ENCODE results near the gene CHRDL2.

Gene CHRDL2

DNA sequence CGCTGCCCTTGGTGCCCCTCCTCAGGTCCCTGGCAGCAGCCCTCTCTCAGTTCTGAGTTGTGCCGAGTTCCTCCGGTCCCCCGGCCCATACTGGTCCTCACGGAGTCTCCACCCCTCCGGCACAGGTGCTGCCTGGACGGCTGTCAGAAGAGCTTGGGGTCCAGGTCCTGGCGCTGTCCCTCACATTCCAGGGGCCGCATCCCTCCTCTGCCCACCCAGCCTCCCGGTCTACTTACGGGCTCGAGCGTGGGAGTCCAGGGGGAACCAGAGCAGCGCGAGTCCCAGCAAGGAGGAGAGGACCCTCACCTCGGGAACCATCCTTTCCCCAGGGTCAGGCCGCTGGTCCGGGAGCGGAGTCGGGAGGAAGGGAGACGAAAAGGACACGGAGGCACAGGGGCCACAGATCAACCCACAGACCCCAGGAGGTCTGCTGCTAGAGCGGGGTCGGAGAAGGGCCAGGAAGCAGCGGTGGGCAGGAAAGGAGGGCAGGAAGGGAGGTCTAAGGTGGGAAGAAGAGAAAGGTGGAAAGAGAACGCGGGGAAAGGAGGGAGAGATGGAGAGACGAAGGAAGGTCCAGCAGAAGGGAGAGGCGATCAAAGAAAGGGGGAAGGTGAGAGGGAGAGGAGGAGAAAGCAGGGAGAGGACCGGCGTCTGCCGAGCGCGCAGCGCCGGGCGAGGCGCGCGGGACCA, 510 bp downstream of the CHRDL2 start:
- no peaks in the 10 kb centered on the region for H3K36me3 Mint-ChIP-seq
- H3K27ac Mint-ChIP-seq = no peak overlapping the region

GRCh38 chr11:74729397-74729796, 1.8 kb downstream of the CHRDL2 start:
- no peaks in the 10 kb centered on the region for H3K36me3 Mint-ChIP-seq
- H3K9me3 Mint-ChIP-seq = no peaks in the 10 kb centered on the region
- H3K27me3 Mint-ChIP-seq = peaks cover 26% of the 10 kb centered on the region
- H3K4me3 Mint-ChIP-seq = no peak overlapping the region
- peaks cover 4% of the 10 kb centered on the region for H3K4me1 Mint-ChIP-seq
- no peak overlapping the region for H3K27ac Mint-ChIP-seq

More for the DNA sequence above, 510 bp downstream of the CHRDL2 start:
- H3K4me3 Mint-ChIP-seq = peak overlapping the region; percentile 6
- H3K9me3 Mint-ChIP-seq = no peaks in the 10 kb centered on the region
- H3K4me1 Mint-ChIP-seq = peaks cover 4% of the 10 kb centered on the region
- peaks cover 28% of the 10 kb centered on the region for H3K27me3 Mint-ChIP-seq

DNA sequence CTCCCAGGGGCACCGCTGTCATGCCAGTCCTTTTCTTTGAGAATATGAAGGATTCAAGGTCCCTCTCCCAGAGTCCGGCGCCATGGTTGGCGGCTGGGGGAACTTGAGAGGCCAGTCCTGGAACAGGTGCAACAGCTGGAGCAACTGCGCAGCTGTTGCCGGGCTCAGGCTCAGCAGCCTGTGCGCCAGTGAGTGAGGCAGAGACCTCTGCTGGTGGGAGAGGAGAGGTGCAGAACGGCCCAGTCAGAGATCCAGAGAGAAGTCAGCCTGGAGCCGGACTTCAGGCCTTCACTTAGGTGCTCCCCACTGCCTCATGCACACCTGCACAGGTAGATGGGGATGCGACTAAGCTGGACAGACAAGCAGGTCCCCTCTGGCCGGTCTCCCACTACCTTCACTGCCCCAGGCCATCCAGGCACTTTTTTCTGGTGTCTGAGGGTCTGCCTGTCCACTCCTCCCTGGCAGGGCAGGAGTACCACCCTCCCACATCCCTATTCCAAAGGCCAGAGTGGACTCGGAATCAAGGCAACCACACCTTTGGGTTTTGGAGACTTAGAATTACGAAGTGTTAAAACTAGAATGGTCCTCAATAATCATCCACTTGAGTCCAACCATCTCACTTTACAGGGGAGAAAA, 4.6 kb downstream of the CHRDL2 start:
- Mint-ChIP-seq H3K27ac (no peak overlapping the region), H3K27me3 (peaks cover 12% of the 10 kb centered on the region), H3K36me3 (no peaks in the 10 kb centered on the region), H3K4me3 (no peak overlapping the region), H3K9me3 (no peaks in the 10 kb centered on the region), H3K4me1 (no peaks in the 10 kb centered on the region)

- H3K9me3 Mint-ChIP-seq = no peaks in the 10 kb centered on the region
- H3K4me3 Mint-ChIP-seq = no peak overlapping the region
- H3K27ac Mint-ChIP-seq = no peak overlapping the region
- no peaks in the 10 kb centered on the region for H3K36me3 Mint-ChIP-seq
- peaks cover 9% of the 10 kb centered on the region for H3K27me3 Mint-ChIP-seq
- no peaks in the 10 kb centered on the region for H3K4me1 Mint-ChIP-seq
These were observed 5.5 kb downstream of the CHRDL2 start for GRCh38 chr11:74725701-74726100.

DNA sequence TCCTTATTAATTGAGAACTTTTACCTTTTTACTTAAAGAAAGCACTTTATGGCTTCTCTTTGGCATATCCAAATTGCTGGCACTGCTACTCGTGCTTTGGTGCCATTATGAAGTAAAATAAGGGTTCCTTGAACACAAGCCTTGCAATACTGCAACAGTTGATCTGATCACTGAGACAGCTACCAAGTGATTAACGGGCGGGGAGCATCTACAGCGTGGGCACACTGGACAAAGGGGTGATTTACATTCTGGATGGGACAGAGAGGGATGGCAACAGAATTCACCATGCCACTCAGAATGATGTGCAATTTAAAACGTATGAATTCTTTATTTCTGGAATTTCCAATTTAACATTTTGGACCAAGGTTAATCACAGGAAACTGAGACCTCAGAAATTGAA, 7.7 kb downstream of the CHRDL2 start:
- Mint-ChIP-seq H3K36me3 (no peaks in the 10 kb centered on the region), H3K4me1 (no peaks in the 10 kb centered on the region), H3K9me3 (no peaks in the 10 kb centered on the region), H3K27ac (no peak overlapping the region), H3K4me3 (no peak overlapping the region), H3K27me3 (peaks cover under 1% of the 10 kb centered on the region)

DNA sequence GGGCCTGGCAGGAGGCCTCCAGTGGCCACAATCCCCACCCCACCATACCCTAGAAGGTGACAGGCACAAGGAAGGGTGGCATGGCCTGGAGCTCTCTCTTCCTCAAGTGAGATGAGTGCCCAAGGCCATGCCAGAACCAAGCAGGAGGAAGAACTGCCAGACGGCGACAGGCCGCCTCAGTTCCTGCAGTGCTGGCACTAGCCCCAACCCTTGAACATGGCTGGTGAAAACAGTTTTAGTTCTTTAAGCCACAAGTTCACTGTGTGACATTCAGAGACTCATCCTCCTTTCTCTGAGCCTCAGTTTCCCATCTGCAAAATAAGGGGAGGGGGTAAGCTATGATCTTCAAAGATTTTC, 9.8 kb downstream of the CHRDL2 start:
- Mint-ChIP-seq H3K4me1 (no peaks in the 10 kb centered on the region), H3K27me3 (no peaks in the 10 kb centered on the region), H3K36me3 (no peaks in the 10 kb centered on the region)

GRCh38 chr11:74720596-74721478, 10.4 kb downstream of the CHRDL2 start:
- Mint-ChIP-seq H3K4me1 (no peaks in the 10 kb centered on the region), H3K27ac (no peak overlapping the region), H3K36me3 (no peaks in the 10 kb centered on the region), H3K9me3 (no peaks in the 10 kb centered on the region), H3K4me3 (no peak overlapping the region), H3K27me3 (no peaks in the 10 kb centered on the region)

More for the DNA sequence above, 9.8 kb downstream of the CHRDL2 start:
- no peaks in the 10 kb centered on the region for H3K9me3 Mint-ChIP-seq
- no peak overlapping the region for H3K27ac Mint-ChIP-seq
- no peak overlapping the region for H3K4me3 Mint-ChIP-seq

DNA sequence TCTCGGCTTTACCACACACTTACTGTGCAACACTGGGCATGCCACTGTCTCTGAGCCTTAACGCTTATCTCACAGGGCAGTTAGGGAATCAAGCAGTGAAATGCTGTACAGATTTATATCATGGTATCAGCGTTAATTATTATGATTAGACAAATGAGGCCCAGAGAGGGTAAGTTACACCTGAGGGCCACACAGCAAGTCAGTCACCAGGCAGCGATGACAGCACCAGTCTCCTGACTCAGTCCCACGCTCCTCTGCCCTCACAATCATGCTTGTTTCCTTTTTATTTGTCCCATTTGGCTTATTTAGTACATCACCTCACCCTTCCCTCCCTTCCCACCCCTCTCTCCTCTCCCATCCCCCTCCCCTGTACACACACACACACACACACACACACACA, 12.2 kb downstream of the CHRDL2 start:
- H3K27me3 Mint-ChIP-seq = no peaks in the 10 kb centered on the region
- H3K4me1 Mint-ChIP-seq = no peaks in the 10 kb centered on the region
- H3K4me3 Mint-ChIP-seq = no peak overlapping the region
- no peaks in the 10 kb centered on the region for H3K9me3 Mint-ChIP-seq
- H3K27ac Mint-ChIP-seq = no peak overlapping the region
- H3K36me3 Mint-ChIP-seq = no peaks in the 10 kb centered on the region

GRCh38 chr11:74717221-74717969, 13.8 kb downstream of the CHRDL2 start:
- Mint-ChIP-seq H3K4me1 (no peaks in the 10 kb centered on the region), H3K4me3 (no peak overlapping the region), H3K27ac (peak overlapping the region; percentile 6), H3K9me3 (no peaks in the 10 kb centered on the region), H3K36me3 (no peaks in the 10 kb centered on the region), H3K27me3 (no peaks in the 10 kb centered on the region)

GRCh38 chr11:74714904-74715303, 16.3 kb downstream of the CHRDL2 start:
- no peaks in the 10 kb centered on the region for H3K9me3 Mint-ChIP-seq
- no peak overlapping the region for H3K4me3 Mint-ChIP-seq
- H3K4me1 Mint-ChIP-seq = no peaks in the 10 kb centered on the region
- no peaks in the 10 kb centered on the region for H3K36me3 Mint-ChIP-seq
- H3K27ac Mint-ChIP-seq = no peak overlapping the region
- no peaks in the 10 kb centered on the region for H3K27me3 Mint-ChIP-seq

GRCh38 chr11:74713686-74714085, 17.5 kb downstream of the CHRDL2 start:
- no peaks in the 10 kb centered on the region for H3K27me3 Mint-ChIP-seq
- H3K4me1 Mint-ChIP-seq = no peaks in the 10 kb centered on the region
- H3K4me3 Mint-ChIP-seq = no peak overlapping the region
- no peaks in the 10 kb centered on the region for H3K36me3 Mint-ChIP-seq
- no peak overlapping the region for H3K27ac Mint-ChIP-seq
- no peaks in the 10 kb centered on the region for H3K9me3 Mint-ChIP-seq

DNA sequence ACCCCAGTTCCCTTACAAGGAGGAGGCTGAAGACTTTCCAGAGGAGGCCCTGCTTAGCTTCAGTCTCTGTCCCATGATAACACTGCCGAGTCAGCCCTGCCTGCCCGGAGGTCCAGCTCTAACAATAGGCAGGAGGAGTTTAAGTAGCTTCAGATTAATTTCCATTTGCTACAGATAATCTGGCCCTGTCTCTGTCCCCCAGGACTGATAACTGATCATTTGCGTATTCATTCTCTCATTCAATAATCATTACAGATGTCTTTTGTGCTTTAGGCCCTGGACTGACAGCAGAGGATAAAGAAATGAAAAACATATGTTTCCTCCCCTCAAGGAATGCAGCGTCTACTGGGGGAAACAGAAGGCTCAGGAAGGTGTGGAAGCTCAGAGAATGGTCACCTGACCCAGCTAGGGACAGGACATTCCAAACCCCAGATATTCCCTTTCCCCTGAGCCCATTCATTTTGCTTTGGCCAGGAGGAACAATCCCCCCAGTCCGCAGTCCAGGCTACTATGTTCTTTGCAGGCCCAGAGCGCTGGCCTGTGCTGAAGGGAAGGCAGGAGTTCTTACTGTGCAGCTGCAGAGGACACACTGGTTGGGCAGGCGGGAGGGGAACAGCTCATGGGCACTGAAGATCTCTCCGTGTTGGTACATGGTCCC, 20.8 kb downstream of the CHRDL2 start:
- H3K27ac Mint-ChIP-seq = no peak overlapping the region
- H3K36me3 Mint-ChIP-seq = no peaks in the 10 kb centered on the region
- no peaks in the 10 kb centered on the region for H3K4me1 Mint-ChIP-seq
- no peaks in the 10 kb centered on the region for H3K27me3 Mint-ChIP-seq
- no peaks in the 10 kb centered on the region for H3K9me3 Mint-ChIP-seq
- no peak overlapping the region for H3K4me3 Mint-ChIP-seq

DNA sequence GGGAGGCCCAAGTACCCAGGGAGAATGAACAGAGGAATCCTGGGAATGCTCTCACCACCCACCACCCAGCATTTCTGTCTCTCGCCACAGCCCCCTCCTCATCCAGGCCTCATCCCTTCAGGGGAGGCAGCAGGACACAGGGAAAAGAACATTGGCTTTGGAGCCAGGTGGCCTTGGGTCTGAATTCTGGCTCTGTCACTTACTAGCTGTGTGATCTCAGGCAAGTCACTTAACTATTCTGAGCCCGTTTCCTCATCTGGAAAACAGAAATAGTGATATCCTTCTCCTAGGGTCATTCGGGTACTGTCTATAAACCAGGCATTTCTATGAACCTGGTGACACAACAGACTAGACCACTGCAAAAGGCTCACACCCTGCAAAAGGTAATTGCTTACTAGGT, 22.1 kb downstream of the CHRDL2 start:
- no peaks in the 10 kb centered on the region for H3K9me3 Mint-ChIP-seq
- H3K27me3 Mint-ChIP-seq = no peaks in the 10 kb centered on the region
- no peaks in the 10 kb centered on the region for H3K4me1 Mint-ChIP-seq
- H3K4me3 Mint-ChIP-seq = no peak overlapping the region
- H3K27ac Mint-ChIP-seq = no peak overlapping the region
- H3K36me3 Mint-ChIP-seq = no peaks in the 10 kb centered on the region

DNA sequence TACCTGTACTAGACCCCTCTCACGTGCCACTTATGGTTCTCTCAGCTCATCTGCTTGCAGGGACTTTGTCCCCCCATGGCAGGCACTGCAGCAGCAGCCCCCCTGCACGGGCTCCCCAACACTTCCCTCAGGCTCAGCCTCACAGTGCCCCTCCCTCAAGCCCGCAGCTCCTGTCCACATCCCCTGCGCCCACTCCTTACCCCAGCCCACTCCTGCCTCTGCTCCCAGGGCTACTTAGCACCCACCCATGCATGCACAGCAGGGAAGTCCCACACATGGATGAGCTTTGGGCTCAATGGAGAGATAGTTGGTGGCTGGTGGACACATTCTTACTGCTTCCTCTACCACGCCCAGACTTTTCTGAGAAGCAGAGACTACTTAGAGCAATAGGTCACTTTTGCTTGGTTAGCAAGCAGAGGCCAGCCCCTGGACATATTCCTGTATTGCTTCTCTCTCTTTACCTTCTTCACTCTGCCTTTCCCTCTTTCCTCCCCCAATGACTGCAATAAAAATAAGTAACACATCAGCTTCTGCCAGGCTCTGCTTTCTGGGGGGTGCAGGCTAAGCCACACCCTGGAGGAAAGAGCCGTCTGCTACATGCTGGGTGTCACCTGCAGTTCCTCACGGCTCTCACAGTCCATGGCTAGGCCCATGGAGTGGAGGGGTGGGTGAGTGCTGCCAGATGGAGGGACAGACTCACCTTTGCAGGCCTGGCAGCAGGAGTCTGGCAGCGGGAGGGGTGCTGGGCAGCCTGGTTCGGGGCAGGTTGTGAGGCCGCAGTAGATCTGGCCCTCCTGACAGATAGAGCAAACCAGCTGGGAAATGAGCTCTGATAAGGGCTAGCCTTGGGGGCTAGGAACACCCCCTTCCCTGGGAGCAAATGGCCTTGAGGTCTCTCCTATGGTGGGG, 23.4 kb downstream of the CHRDL2 start:
- H3K4me3 Mint-ChIP-seq = no peak overlapping the region
- H3K36me3 Mint-ChIP-seq = no peaks in the 10 kb centered on the region
- no peaks in the 10 kb centered on the region for H3K9me3 Mint-ChIP-seq
- H3K27me3 Mint-ChIP-seq = no peaks in the 10 kb centered on the region
- H3K27ac Mint-ChIP-seq = no peak overlapping the region
- no peaks in the 10 kb centered on the region for H3K4me1 Mint-ChIP-seq
